Sigmoid colon (tissue), 4 donors: ENCODE measurements around the gene CLCN7.

ENCODE experiments used
- EP300 ChIP-seq, 4 donors: sonication (generic); formaldehyde crosslinking; IDR thresholded peaks; one replicate each; pipeline ENCODE4 v1.6.1; 2017; ENCODE audit warnings: antibody characterized with exemption in 4 of 4
- POLR2A ChIP-seq, 2 donors: fragments of 450-650 bp; IDR thresholded peaks; one replicate each; pipeline ENCODE4 v1.6.1; 2016; ENCODE audit warnings: antibody characterized with exemption in 2 of 2, mild to moderate bottlenecking in 2 of 2, moderate library complexity in 2 of 2
- POLR2AphosphoS5 ChIP-seq, 4 donors: sonication (generic); formaldehyde crosslinking; IDR thresholded peaks; one replicate each; pipeline ENCODE4 v1.6.1; 2017; ENCODE audit warnings: antibody characterized with exemption in 4 of 4
- TF ChIP-seq, protein P1 (sequence below), 4 experiments: fragments of 450-650 bp in 3 of 4; fragments of 200-600 bp in 1 of 4; IDR thresholded peaks; one replicate each; pipeline ENCODE4 v1.5.1; 2016 to 2019; ENCODE audit warnings: antibody characterized with exemption in 4 of 4, mild to moderate bottlenecking in 3 of 4, moderate library complexity in 2 of 4

DNA sequence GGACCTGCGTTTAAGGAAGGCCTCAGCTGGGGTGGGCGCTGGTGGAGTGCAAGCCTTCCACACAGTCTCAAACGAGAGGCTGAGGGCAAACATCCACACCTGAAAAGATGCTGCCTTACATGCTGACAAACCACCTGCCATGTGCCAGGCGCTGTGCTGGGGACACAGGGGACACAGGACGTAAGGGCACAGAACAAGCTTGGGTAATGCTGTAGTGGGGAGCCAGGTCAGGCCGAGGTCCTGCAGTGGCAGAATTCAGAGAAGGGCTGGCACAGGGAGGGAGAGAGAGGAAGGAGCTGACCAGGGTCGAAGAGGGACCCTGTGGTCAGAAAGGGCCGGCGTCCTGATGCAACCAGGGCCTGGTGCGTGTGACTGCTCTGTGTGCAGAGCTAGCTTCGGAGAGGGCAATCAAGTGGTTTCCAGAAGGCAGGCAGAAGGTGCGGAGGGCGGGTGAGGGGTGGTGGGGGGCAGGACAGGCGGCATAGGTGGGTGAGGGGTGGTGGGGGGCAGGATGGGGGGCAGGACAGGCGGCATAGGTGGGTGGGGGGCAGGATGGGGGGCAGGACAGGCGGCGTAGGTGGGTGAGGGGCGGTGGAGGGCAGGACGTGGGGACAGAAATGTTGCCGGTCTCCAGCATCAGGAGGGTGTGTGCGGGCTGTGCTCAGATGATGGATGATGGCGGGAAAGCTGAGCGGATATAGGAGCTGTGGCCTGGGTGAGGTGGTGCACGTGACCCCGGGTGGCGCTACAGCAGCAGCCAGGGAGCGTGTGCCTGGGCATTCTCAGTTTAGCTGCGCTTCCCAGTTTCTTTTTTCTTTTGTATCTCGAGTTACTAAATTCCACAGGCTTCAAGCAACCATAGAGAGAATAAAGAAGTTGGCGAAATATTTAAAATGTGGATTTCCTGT is 37.1 kb upstream of the CLCN7 start:
- TF ChIP-seq POLR2AphosphoS5 (IDR thresholded peaks at IDR 0.05) (no peak), POLR2A (IDR thresholded peaks at IDR 0.05) (no peak), EP300 (IDR thresholded peaks at IDR 0.05) (no peak)
- TF ChIP-seq, protein P1, sequence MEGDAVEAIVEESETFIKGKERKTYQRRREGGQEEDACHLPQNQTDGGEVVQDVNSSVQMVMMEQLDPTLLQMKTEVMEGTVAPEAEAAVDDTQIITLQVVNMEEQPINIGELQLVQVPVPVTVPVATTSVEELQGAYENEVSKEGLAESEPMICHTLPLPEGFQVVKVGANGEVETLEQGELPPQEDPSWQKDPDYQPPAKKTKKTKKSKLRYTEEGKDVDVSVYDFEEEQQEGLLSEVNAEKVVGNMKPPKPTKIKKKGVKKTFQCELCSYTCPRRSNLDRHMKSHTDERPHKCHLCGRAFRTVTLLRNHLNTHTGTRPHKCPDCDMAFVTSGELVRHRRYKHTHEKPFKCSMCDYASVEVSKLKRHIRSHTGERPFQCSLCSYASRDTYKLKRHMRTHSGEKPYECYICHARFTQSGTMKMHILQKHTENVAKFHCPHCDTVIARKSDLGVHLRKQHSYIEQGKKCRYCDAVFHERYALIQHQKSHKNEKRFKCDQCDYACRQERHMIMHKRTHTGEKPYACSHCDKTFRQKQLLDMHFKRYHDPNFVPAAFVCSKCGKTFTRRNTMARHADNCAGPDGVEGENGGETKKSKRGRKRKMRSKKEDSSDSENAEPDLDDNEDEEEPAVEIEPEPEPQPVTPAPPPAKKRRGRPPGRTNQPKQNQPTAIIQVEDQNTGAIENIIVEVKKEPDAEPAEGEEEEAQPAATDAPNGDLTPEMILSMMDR (IDR thresholded peaks at IDR 0.05), result no peak
